ENCODE data around the gene OR7A17. TPM values are rescaled to one million over a fixed set of nuclear protein-coding genes. Genes with fewer than 3 reads are reported as not detected.

The OR7A17 gene
- total RNA-seq, 4 donors from 2014 or later = not detected

- in situ Hi-C loops (cut with MboI; ENCODE audit: low sequenced_read_pairs in 4 of 4) = no loop called here
These were observed 17.4 kb downstream of the OR7A17 start for GRCh38 chr19:14868497-14868896.

DNA sequence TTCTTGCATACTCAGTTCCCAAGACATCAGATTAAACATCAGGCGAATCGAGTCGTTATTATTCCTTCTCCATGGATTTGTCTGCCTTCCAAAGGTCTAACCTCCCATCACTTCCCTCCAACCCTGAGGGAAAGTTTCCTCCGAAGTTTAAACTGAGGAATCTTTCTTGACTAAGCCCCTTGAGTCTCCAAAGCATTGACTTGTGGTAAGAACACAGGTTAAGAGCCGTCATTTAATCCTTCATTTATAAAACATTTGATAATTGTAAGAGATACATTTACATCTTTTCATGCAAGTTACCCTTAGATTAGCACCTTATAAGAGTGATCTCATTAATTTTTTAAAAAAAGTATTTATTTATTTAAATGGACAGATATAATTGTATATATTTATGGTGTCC is 37.1 kb downstream of the OR7A17 start, which contains the start of gene OR7A10:
Gene OR7A10 (minus strand): TSS at position 101 of the 400 bp plus-strand sequence. CDS start 7,045 bp downstream, outside the sequence.
- Histone ChIP-seq H3K9me3 (no peaks in the 10 kb centered on the region), H3K36me3 (no peaks in the 10 kb centered on the region), H3K4me3 (no peak within 1 kb of the TSS), H3K27me3 (no peaks in the 10 kb centered on the region), H3K4me1 (no peaks in the 10 kb centered on the region), H3K27ac (no peak within 1 kb of the TSS)
- TF ChIP-seq POLR2A (IDR thresholded peaks at IDR 0.05) (no peak), CTCF (IDR thresholded peaks at IDR 0.05 in 4 of 5, conservative IDR thresholded peaks at IDR 0.05 in 1 of 5) (no peak)
- ATAC-seq (no peak), DNase-seq (no peak)
- in situ Hi-C loops (cut with MboI; ENCODE audit: low sequenced_read_pairs in 4 of 4) = no loop called here
- intact Hi-C loops (cut with DNase I; ENCODE audit: low total_unique reads) = no loop called here

More at GRCh38 chr19:14868497-14868896, 17.4 kb downstream of the OR7A17 start:
- H3K4me3 ChIP-seq = no peak overlapping the region
- TF ChIP-seq POLR2A (IDR thresholded peaks at IDR 0.05) = no peak
- TF ChIP-seq CTCF (IDR thresholded peaks at IDR 0.05 in 4 of 5, conservative IDR thresholded peaks at IDR 0.05 in 1 of 5) = no peak
- ATAC-seq = no peak
- no peak for DNase-seq
- H3K27ac ChIP-seq = no peak overlapping the region
- intact Hi-C loops (cut with DNase I; ENCODE audit: low total_unique reads) = no loop called here
- H3K36me3 ChIP-seq = no peaks in the 10 kb centered on the region
- no peaks in the 10 kb centered on the region for H3K27me3 ChIP-seq
- H3K4me1 ChIP-seq = no peaks in the 10 kb centered on the region
- no peaks in the 10 kb centered on the region for H3K9me3 ChIP-seq

- H3K27ac ChIP-seq = no peak overlapping the region
- peaks cover 0 to 3% (median 0%) of the 10 kb centered on the region in 3 donors for H3K9me3 ChIP-seq
- no peak for TF ChIP-seq POLR2A (IDR thresholded peaks at IDR 0.05)
- no peak for TF ChIP-seq CTCF (IDR thresholded peaks at IDR 0.05 in 4 of 5, conservative IDR thresholded peaks at IDR 0.05 in 1 of 5)
- in situ Hi-C loops (cut with MboI; ENCODE audit: low sequenced_read_pairs in 4 of 4) = no loop called here
- DNase-seq (no peak), ATAC-seq (no peak)
- H3K4me1 ChIP-seq = no peaks in the 10 kb centered on the region
- intact Hi-C loops (cut with DNase I; ENCODE audit: low total_unique reads) = no loop called here
- H3K36me3 ChIP-seq = no peaks in the 10 kb centered on the region
- H3K27me3 ChIP-seq = no peaks in the 10 kb centered on the region
- H3K4me3 ChIP-seq = no peak overlapping the region
These were observed 42.4 kb downstream of the OR7A17 start for GRCh38 chr19:14843578-14843977.

GRCh38 chr19:14843169-14843568 is 42.8 kb downstream of the OR7A17 start:
- DNase-seq = no peak
- H3K4me3 ChIP-seq = no peak overlapping the region
- H3K27me3 ChIP-seq = no peaks in the 10 kb centered on the region
- in situ Hi-C loops (cut with MboI; ENCODE audit: low sequenced_read_pairs in 4 of 4) = no loop called here
- ATAC-seq = no peak
- H3K27ac ChIP-seq = no peak overlapping the region
- no peaks in the 10 kb centered on the region for H3K4me1 ChIP-seq
- peaks cover 0 to 3% (median 0%) of the 10 kb centered on the region in 3 donors for H3K9me3 ChIP-seq
- intact Hi-C loops (cut with DNase I; ENCODE audit: low total_unique reads) = no loop called here
- no peaks in the 10 kb centered on the region for H3K36me3 ChIP-seq
- TF ChIP-seq POLR2A (IDR thresholded peaks at IDR 0.05) (no peak), CTCF (IDR thresholded peaks at IDR 0.05 in 4 of 5, conservative IDR thresholded peaks at IDR 0.05 in 1 of 5) (no peak)

- Histone ChIP-seq H3K4me1 (no peaks in the 10 kb centered on the region), H3K9me3 (peaks cover 0 to 3% (median 0%) of the 10 kb centered on the region in 3 donors), H3K4me3 (no peak overlapping the region), H3K36me3 (no peaks in the 10 kb centered on the region), H3K27ac (no peak overlapping the region), H3K27me3 (no peaks in the 10 kb centered on the region)
- in situ Hi-C loops (cut with MboI; ENCODE audit: low sequenced_read_pairs in 4 of 4) (no loop called here), intact Hi-C loops (cut with DNase I; ENCODE audit: low total_unique reads) (no loop called here)
- TF ChIP-seq CTCF (IDR thresholded peaks at IDR 0.05 in 4 of 5, conservative IDR thresholded peaks at IDR 0.05 in 1 of 5) = no peak
- ATAC-seq = no peak
- no peak for DNase-seq
These were observed 45.7 kb downstream of the OR7A17 start for GRCh38 chr19:14840206-14840605.

Data from gastrocnemius medialis (tissue), 4 donors.